ENCODE results near the gene RNF5. TPM values are rescaled to one million over a fixed set of nuclear protein-coding genes. Genes with fewer than 3 reads are reported as not detected.
A peak's percentile ranks its signal among the peaks of the same experiment; 100 is the strongest.
"Not testable (repeated sequence)": the region's sequence is repeated elsewhere in the genome, so short reads cannot be mapped to it uniquely, and the experiment has no call there.

The RNF5 gene
- total RNA-seq, 1 donor from 2014 or later, result 35.3 TPM

DNA sequence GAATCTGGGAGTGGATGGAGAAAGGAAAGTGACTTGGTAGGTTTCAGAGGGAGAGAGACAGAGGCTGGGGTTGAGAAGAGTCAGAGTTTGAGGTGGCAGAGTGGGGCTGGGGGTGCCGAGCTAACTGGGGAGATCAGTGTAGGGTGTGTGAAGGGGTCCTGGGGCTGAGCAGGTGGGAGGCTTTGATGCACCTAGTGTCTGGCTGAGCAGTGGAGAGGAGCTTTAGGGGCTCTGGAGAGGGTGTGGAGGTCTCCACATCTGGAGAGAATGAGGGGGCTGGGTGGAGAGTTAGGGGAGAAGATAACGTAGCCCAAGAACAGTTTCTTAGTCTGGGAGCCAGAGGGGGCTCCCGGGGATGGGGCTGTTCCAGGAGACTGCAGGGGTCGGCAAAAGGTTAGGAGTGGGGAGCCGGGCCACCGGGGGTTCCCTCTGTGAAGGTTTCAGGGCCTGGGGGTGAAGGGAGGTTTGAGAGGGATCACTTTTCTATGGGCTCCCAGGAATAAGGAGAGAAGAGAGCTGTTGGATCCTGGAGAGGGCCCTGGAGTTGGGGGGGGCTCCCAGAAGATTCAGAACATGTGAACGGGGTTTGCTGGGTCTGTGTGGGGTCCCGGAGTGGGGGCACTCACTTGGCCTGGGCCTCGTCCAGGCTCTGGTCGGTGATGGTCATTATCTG is 11.0 kb downstream of the RNF5 start:
- DNase-seq (ENCODE audit: low read depth, low spot score), result no peak

DNA sequence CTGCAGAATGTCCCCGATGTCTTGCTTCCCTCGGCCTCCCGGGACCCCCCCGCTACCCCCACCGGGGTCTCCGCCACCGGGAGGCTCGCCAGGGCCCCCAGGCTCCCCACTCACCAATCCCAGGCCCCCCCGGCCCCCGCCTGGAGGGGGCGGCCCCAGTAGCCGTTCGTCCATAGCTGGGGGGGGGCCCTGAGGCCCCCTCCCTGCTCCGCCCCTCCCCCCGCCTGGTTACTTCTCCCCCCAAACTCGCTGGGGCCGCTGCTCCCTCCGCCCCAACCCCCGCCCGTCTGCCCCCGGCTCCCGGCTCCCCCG is 11.5 kb downstream of the RNF5 start:
- DNase-seq (ENCODE audit: low read depth, low spot score), result no peak

DNA sequence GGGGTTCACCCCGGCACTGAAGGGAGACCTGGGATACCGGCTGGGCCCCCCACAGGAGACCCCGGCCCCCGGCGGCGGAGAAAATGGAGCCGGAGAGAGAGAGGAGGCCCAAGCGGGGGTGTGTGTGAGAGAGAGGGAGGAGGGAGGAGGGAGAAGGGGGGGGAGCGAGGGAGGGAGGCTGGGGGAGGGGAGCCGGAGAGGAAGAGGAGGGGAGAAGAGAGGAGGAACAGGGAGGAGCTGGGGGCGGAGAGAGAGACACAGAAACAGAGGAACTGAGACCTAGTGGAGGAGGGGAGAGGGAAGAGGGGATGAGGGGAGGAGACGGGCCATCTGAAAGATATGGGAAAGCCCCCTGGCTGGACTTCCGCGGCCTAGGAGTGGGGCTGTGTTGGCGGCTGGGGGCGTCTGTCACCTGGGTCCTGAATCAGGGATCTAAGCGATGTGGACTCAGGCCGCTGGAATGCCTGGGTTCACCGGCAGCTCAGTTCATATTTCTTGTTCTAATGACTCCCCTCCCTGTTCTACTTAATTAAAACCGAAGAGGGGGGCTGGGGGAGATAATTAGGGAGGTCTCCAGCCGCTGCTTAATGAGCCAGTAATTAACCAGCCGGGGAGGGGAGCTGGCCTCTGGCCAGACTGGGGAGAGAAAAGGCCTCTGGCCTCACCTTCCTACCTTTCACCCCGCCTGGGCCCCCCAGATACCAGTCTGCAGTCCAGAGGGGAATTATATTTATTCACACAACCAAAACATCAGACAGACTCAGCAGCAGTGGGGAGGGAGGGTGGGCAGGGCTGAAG is 12.0 kb downstream of the RNF5 start, which contains the start of gene PBX2:
TSS of gene PBX2 (minus strand) at position 149 of the 798 bp plus-strand sequence. CDS start 287 bp downstream, outside the sequence.
- peak; percentile 85 for DNase-seq (ENCODE audit: low read depth, low spot score)

DNA sequence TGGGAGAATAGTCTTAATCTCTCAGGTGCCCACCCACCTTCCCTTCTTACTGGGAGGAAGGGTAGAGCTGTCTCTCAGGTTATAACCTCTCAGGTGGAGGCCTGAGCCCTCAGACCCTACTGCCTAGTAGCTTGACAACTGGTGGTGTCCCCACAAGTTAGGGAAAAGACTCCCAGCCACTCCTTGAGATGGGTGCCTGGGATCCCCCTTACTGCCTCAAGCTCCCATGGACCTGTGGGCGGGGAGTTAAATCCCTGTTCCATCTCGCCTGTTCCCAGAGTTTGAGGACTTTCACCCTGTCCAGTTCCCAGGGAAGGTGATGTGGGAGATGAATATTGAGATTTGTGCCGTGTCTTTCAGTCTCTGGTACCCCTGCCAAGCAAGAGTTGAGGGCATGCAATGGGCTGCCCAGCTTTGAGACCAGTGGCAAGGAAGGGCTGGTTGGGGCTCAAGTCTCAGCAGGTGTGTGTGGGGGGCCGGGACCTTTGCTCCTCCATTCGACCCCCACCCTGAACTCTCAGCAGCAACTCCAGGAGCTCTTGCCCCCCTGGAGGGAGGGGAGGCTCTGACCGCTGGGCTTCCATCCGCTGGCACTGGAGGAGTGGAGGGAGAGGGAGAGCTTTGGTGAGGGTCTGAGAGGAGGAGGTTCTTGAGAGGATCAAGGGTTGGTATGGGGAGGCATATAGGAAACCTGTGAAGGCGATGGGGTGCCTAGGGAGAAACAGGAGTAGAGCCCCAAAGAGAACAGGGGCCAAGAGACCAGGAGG is 12.9 kb downstream of the RNF5 start:
- no peak for DNase-seq (ENCODE audit: low read depth, low spot score)

DNA sequence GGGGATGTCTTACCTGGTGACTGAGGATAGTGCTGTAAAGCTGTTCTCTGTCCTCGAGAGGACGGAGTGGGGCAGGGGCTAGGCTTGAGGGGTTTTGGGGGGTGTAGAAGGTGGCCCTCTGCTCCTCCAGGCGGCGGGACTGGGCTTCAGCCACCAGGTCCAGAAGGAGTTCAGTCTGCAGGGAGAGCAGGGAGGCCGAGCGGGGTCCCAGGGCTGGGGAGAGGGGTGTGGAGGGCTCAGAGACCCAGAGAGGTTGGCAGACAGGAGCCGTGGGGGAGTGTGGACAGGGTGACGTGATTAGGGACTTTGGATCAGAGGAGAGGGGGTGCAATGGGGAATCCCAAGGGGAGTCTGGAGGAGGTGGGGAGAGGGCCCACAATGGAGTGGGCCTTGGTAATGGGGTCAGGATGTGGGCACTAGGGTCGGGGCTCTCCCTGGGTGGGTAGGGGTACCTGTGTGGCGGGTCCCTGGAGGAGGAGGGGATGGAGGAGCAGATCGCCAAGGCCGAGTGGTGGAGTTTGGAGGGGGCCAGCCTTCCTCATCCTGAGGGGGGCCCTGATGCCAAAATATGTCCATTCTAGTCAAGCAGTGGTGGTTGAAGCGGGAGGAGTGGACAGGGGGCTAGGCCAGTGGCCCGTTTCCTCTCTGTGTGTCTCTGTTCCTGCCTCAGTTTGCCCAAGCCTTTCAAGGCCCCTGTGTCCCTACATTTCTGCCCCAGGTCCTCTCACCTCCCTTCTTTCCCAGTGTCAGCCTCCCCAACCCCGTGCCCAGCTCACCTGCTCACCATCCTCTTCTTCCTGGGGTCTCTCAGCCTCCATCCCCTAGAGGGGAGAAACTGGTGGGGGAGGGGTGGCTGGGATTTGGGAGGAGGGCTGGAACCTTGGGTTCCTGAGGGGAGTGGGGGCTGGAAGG is 13.7 kb downstream of the RNF5 start:
- DNase-seq (ENCODE audit: low read depth, low spot score), result no peak

DNA sequence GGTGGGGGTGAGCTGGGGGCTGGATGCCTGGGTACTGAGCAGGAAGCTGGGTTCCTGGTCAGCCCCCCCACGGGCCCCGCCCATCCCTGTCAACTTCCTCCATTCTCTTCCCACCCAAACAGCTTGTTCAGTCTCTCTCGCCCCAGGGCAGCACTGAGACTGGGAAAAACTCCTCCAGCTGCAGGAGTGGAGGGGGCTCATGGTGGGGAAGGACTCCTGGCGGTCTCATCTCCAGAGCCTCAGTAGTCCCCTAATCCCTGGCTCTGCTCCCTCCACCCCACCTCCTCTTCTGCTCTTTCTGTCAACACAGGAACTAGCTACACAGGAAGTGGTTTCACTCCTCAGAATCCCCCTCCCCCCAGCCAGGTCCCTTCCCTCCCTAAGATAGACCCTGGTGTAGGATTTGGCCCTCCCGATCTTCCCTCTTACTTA is 14.4 kb downstream of the RNF5 start, which contains the start of gene GPSM3:
TSS of gene GPSM3 (minus strand) at position 36 of the 432 bp plus-strand sequence. CDS start 130 bp downstream, outside the sequence.
- no peak for DNase-seq (ENCODE audit: low read depth, low spot score)

DNA sequence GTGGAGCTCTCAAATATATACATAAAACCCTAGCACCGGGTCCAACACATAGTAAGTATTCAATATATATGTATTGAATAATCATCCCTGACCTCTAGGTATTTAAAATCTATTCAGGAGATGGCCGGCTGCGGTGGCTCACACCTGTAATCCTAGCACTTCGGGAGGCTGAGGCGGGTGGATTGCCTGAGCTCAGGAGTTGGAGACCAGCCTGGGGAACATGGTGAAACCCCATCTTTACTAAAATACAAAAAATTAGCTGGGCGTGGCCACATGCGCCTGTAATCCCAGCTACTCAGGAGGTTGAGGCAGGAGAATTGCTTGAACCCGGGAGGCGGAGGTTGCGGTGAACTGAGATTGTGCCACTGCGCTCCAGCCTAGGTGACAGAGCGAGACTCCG is 14.9 kb downstream of the RNF5 start:
- not testable (repeated sequence) for DNase-seq (ENCODE audit: low read depth, low spot score)

DNA sequence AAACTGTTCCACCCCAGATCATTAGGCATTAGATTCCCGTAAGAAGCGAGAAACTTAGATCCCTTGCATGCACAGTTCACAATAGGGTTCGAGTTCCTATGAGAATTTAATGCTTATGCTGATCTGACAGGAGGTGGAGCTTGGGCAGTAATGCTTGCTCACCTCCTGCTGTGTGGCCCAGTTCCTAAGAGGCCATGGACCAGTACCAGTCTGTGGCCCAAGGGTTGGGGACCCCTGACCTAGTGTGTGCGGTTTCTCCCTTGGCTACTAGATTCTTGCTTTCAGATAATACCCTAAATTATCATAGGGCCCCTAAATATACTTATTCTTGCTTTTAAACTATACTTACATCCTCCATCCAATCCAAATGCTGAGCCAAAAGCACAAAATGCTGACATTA is 16.2 kb downstream of the RNF5 start:
- no peak for DNase-seq (ENCODE audit: low read depth, low spot score)

DNA sequence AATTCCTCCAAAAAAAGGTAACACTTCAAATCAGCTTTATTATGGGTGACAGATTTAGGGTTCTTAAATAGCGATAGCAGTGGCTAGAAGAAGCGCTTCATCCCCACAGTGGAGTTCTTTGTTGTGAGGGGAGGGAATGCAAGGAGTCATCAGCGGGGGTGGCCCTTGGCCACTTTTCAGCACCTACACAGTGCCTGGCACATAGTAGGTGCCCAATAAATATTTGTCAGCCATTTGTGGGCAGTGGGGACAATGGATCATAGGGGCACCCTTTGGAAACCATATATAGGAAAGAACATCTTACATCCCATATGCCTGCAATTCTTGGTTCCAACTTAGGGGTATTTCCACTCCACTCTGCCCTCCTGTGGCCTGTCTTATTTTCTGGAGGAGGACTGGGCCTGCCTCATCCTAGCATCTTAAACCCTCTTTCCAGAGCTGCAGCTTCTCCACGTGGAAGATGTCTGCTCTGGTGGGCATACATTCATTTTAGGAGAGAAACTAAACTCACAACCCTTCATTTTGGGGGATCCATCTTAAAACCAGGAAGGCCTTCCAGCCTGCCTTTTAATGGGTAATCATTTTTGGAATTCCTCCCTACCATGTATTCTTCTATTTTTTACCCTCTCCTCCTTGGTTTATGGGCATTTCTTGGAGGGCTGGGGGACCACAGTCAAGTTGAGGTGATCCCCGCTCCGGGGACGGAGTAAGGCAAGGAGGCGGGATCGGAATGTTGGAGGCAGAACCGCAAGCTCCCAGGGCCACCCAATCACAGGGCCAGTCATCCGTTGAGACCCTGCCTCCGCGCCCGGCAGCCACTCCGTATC is 16.8 kb downstream of the RNF5 start:
- DNase-seq (ENCODE audit: low read depth, low spot score), result no peak

DNA sequence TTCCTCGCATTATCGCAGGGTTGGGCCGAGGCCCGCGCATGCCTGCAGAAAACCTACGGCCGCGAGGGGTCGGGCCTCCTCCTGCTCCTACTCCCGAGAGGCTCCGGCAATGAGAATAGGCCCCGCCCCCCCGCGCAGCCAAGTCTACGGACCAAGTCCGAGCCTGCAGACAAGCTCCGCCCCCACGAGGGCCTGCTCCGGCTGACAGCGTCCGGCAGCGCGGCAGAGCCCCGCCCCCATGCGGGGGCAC is 17.4 kb downstream of the RNF5 start:
- no peak for DNase-seq (ENCODE audit: low read depth, low spot score)

DNA sequence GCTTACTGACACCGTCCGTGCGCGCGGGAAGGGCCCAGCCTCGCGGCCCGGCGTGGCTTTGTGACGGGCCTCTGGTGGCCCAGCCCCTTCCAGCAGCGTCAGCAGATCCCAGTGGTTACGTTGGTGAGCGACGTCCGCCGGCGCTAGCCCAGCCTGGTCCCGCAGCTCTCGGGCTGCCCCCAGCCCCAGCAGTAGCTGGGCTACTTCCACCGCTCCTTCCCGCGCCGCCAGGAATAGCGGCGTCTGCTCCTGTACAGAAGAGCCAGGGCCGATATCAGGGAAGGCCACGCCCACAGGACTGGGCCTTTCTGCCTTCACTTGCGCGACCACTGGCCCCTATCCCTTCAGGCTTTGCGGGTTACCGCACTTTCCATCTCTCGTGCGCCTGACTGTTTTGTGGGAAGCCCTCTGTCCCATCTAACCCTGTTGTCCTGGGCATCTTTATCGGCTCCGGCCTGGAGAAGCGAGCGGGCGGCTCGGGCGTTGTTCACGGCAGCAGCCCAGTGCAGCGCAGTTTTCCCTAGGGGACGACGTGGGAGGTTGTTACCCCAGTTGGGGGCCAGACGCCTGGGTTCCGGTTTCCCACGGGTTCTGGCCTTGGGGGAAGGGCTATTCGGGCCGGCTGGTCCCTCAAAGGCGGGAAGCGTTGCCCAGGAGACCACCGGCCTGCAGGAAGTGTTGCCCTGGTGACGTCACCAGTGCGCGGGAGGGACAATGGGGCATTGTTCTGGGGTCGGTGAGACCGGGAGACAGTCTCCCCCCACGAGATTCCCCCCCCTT is 17.9 kb downstream of the RNF5 start:
- peak; percentile 99 for DNase-seq (ENCODE audit: low read depth, low spot score)

DNA sequence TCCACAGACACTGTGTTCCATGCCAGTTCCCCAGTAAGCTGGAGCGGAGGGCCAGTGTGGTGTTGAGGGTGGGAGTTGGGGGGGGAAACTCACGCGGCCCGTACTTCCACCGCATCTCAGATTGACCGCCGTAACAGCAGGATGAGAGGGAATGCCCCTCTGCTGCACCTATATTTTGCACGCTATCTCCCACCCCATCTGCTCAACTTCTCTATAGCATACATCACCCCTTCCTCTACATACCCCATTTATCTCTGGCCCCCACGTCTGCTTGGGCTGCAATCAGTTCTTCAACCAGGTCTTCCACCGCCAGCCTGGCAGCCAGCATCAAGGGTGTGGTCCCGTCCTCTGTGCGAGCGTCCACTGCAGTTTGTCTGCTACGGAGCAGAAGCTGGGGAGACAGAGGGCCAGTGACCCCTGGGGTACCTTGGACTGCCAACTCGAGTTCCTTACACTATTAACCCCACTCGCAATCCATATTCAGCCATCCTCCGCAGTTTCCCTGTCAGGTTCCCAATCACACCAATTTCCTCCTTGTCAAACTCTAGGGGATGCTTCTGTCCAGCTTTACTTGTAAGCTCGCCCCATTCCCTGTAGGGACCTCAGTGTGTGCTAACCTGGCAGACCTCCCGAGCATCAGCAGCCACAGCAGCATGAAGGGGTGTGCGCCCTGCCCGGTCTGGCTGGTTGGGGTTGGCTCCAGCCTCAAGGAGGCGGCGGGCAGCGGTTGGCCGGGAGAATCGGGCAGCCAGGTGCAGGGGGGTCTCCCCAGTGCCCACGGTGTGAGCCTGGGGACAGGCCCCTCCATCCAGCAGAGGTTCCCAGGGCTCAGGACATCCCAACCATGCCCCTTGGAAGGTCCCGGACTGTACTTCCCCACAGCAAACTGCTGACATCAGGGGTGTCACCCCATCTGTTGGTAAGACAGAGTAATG is 18.7 kb downstream of the RNF5 start:
- DNase-seq (ENCODE audit: low read depth, low spot score), result no peak

DNA sequence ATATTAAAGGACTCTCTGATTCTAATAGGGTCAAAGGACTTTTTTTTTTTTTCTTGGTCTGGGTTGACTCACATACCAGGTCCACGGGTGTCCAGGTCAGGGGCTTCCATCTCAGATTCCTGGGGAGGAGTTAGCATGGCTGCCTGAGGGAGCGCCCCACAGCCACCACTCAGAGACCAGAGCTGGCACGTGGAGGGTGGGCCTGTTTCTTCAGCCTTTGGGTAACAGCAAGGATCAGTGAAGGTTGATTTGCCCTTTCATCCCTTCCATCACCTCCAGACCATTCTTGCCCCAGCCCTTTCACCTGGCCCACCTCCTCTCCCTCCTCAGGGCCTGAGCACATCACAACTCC is 20.1 kb downstream of the RNF5 start:
- DNase-seq (ENCODE audit: low read depth, low spot score), result no peak

DNA sequence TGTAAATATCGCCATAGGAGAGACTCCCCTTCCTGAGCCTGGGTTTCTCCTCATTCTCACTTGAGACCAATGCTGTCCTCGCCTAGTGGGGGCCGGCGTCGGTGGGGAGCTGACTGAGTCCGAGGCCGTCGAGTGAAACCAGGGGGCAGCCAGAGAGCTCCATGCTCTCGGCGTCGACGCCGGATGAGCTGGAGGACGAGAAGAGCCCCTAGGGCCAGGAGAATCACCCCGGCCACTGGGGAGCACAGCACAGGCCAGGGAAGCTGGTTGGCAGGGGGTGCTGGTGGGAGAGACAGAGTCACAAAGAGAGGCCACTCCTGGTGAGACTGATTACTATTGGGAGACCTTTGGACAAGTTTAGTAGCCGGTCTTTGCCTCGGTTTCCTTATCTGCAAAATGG is 20.7 kb downstream of the RNF5 start:
- DNase-seq (ENCODE audit: low read depth, low spot score), result no peak

DNA sequence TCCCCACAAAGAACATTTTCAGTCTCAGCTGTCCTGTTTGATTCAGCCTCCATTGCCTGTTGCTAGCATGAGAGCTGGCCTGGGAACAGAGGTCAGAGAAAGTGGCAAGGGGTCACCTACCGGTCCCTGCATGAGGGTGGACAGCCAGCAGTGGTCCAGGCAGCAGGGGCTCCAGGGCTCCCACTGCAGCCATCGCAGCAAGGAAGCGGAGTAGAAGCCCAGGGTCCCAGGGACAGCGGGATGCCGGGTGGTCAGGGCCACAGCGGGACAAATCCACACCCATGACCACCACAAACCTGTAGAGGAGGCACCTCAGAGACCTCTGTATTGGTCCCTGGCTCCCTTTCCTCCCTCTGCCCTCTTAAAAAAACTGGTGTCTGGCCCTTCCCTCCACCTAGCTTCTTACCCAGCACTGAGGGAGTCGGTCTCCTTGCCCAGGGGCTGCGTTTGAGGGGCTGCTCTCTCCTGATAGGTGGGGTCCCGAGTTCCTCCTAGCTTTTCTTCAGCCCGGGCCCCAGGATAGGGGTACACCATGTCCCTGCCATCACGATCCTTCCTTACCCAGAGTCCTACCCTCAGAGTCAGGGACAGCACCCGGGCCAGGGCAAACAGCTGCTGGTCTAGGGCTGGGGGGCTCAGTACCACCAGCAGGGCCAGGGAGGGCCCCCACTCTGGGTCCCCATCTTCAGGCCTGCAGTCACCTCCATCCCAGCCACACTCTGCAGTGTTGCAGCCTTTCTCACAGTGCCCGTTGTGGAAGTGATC is 22.7 kb downstream of the RNF5 start:
- DNase-seq (ENCODE audit: low read depth, low spot score), result no peak

DNA sequence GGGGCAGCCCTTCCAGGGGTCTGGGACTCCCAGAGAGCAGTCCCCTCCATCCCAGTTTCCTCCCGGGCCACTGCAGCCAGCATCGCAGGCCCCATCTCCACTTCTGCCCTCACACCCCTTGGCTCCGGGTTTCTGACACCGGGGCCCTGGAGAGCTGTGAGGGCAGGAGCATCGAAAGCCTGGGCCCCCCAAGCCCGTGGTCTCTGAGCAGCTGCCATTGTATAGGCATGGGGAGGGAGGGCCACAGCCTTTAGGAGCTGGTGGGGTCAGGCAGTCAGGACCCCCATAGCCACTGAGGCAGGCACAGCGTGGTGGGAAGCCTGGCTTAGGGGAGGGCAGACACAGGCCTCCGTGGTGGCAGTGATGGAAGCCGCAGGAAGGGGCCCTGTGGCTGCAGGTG is 24.0 kb downstream of the RNF5 start:
- no peak for DNase-seq (ENCODE audit: low read depth, low spot score)

DNA sequence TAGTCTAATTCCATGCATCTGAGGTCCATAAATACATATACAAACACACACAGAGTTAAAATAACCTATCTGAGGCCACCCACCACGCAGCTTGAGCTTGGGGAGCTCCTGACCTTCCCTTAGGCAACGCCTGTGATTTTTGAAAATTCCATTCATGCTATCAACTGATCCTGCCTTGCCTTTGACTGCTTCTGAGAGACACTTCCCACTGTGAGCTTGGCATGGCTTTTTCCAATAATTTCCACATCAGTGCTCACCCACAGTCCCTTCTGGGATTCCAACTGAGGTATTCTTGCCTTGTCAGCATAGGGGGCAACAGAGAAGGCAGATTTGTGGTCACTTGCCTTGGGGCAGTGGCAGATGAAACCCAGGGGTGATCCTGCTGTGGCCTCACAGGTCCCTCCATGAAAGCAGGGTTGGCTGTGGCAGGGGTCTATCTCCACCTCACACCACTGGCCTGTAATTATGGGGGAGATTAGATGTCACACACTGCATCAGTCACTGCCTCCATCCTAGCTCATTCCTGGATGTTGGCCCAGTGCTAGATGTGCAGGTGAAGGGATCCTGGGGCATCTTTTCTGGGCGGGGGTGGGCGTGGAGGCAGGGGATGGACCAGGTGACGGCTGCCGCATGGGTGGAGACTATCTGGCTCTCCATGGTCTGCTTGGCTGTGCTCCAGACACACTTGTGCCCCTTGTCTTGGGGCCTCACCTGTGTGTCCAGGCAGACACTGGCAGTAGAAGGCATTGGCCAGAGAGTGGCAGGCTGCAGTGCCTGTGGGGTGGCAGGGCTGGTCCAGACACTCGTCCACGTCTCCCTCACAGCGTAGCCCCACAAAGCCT is 25.4 kb downstream of the RNF5 start:
- no peak for DNase-seq (ENCODE audit: low read depth, low spot score)

Measured in pulmonary artery endothelial cell (primary cell).